Upper lobe of right lung (tissue), 1 donor: ENCODE data around the gene PLCB1. TPM values are rescaled to one million over a fixed set of nuclear protein-coding genes. Genes with fewer than 3 reads are reported as not detected.

ENCODE experiments used
- ATAC-seq: fragments of 200-7000 bp; cut with Tn5 transposase; one replicate; pipeline ENCODE4 v1.9.1; 2020; ENCODE audit warnings: mild to moderate bottlenecking, moderate library complexity
- DNase-seq: peaks from one replicate; pipeline ENCODE4 v3.0.0-alpha.2; 2020
- H3K27ac ChIP-seq: fragments of 200-600 bp; one replicate; pipeline ENCODE4 v1.8.0; 2022
- H3K27me3 ChIP-seq: fragments of 200-600 bp; one replicate; pipeline ENCODE4 v1.8.0; 2022; ENCODE audit warnings: mild to moderate bottlenecking
- H3K36me3 ChIP-seq: fragments of 200-600 bp; one replicate; pipeline ENCODE4 v1.8.0; 2022
- H3K4me1 ChIP-seq: fragments of 200-600 bp; one replicate; pipeline ENCODE4 v1.8.0; 2022
- H3K4me3 ChIP-seq: fragments of 200-600 bp; one replicate; pipeline ENCODE4 v1.8.0; 2022; ENCODE audit warnings: mild to moderate bottlenecking
- H3K9me3 ChIP-seq: fragments of 200-600 bp; one replicate; pipeline ENCODE4 v1.8.0; 2022
- CTCF ChIP-seq: fragments of 200-600 bp; IDR thresholded peaks from one replicate; pipeline ENCODE4 v1.8.0; 2022; ENCODE audit warnings: antibody characterized with exemption
- intact Hi-C: fragments of 100-400 bp; cut with DNase I; formaldehyde crosslinking; loops from one replicate; pipeline ENCODE4 v1.11.0; 2022
- total RNA-seq: library from RNA; stranded (reverse); fragmentation: NEBNext Ultra II Directional; extraction: Animal tissue kit (Norgen Biotek cat#: 25700); gene quantifications from one replicate; pipeline ENCODE4 v1.2.1, GENCODE V29; 2021
- donor health status: DM: no; HTN: yes; CAD: no; lungs with severe emphysema.

Gene PLCB1
- total RNA-seq, 1 donor from 2014 or later, result 12.4 TPM

- intact Hi-C loops, result no loop called here
- no peak for ATAC-seq
- no peak for TF ChIP-seq CTCF
Observed at GRCh38 chr20:8424010-8424409, 291.9 kb downstream of the PLCB1 start.

GRCh38 chr20:8425016-8425415 is 292.9 kb downstream of the PLCB1 start:
- Histone ChIP-seq H3K27ac (no peak overlapping the region), H3K36me3 (no peaks in the 10 kb centered on the region), H3K4me3 (no peak overlapping the region), H3K9me3 (no peaks in the 10 kb centered on the region), H3K4me1 (peaks cover 5% of the 10 kb centered on the region), H3K27me3 (no peaks in the 10 kb centered on the region)
- DNase-seq (no peak), ATAC-seq (peak; percentile 32)
- intact Hi-C loops, result no loop called here
- no peak for TF ChIP-seq CTCF

More at GRCh38 chr20:8424010-8424409, 291.9 kb downstream of the PLCB1 start:
- H3K9me3 ChIP-seq, result no peaks in the 10 kb centered on the region
- H3K4me1 ChIP-seq, result peaks cover 5% of the 10 kb centered on the region
- no peaks in the 10 kb centered on the region for H3K27me3 ChIP-seq
- H3K4me3 ChIP-seq, result no peak overlapping the region
- no peak for DNase-seq
- no peaks in the 10 kb centered on the region for H3K36me3 ChIP-seq
- no peak overlapping the region for H3K27ac ChIP-seq

- no peak for ATAC-seq
- Histone ChIP-seq H3K36me3 (no peaks in the 10 kb centered on the region), H3K4me3 (no peak overlapping the region), H3K27me3 (no peaks in the 10 kb centered on the region), H3K9me3 (no peaks in the 10 kb centered on the region), H3K27ac (no peak overlapping the region), H3K4me1 (peaks cover 5% of the 10 kb centered on the region)
- no peak for TF ChIP-seq CTCF
- intact Hi-C loops, result no loop called here
- DNase-seq, result no peak
Observed at GRCh38 chr20:8425802-8426201, 293.7 kb downstream of the PLCB1 start.

- DNase-seq (no peak), ATAC-seq (peak; percentile 86)
- H3K36me3 ChIP-seq, result no peaks in the 10 kb centered on the region
- intact Hi-C loops, result no loop called here
- peaks cover 7% of the 10 kb centered on the region for H3K4me1 ChIP-seq
- H3K27ac ChIP-seq, result peak overlapping the region; percentile 49
- H3K4me3 ChIP-seq, result no peak overlapping the region
- no peak for TF ChIP-seq CTCF
- H3K27me3 ChIP-seq, result no peaks in the 10 kb centered on the region
- no peaks in the 10 kb centered on the region for H3K9me3 ChIP-seq
Observed at GRCh38 chr20:8427419-8428040, 295.5 kb downstream of the PLCB1 start.

GRCh38 chr20:8428988-8429387 is 296.9 kb downstream of the PLCB1 start:
- ATAC-seq (no peak), DNase-seq (no peak)
- H3K4me3 ChIP-seq, result no peak overlapping the region
- H3K27ac ChIP-seq, result no peak overlapping the region
- H3K36me3 ChIP-seq, result no peaks in the 10 kb centered on the region
- no peaks in the 10 kb centered on the region for H3K27me3 ChIP-seq
- no peak for TF ChIP-seq CTCF
- no peaks in the 10 kb centered on the region for H3K9me3 ChIP-seq
- peaks cover 15% of the 10 kb centered on the region for H3K4me1 ChIP-seq
- intact Hi-C loops, result no loop called here
